PFSK-1 (cell line): ENCODE data around the gene NEIL1.

Source experiments
- FOXP2 ChIP-seq: optimal IDR thresholded peaks from 2 replicates; pipeline ENCODE3; 2011; ENCODE audit warnings: borderline replicate concordance, control low read depth, inconsistent platforms; ENCODE audit not compliant: insufficient read depth; ENCODE audit errors: extremely low read length, extremely low read depth
- POLR2AphosphoS5 ChIP-seq: IDR thresholded peaks from 2 replicates; pipeline ENCODE4 v1.6.1; 2012; ENCODE audit warnings: low read depth, mild to moderate bottlenecking, control low read depth, low read length, moderate library complexity
- REST ChIP-seq, 2 experiments: IDR thresholded peaks; 2 replicates each; pipeline versions ENCODE4 v1.6.1 to v1.8.0; 2011 to 2012; ENCODE audit warnings: low read depth in 2 of 2, low read length in 2 of 2, control low read depth in 1 of 2, inconsistent platforms in 1 of 2, mild to moderate bottlenecking in 1 of 2, moderate library complexity in 1 of 2; ENCODE audit not compliant: insufficient read depth in 1 of 2
- SIN3A ChIP-seq: IDR thresholded peaks from 2 replicates; pipeline ENCODE4 v1.6.1; 2012; ENCODE audit warnings: mild to moderate bottlenecking, low read length, moderate library complexity, borderline replicate concordance; ENCODE audit not compliant: insufficient read depth
- TAF1 ChIP-seq: IDR thresholded peaks from 2 replicates; pipeline ENCODE4 v1.6.1; 2012; ENCODE audit warnings: low read length, control low read depth, borderline replicate concordance; ENCODE audit not compliant: insufficient read depth

NEIL1 gene

GRCh38 chr15:75363786-75364185 is 16.9 kb downstream of the NEIL1 start:
- TF ChIP-seq POLR2AphosphoS5 (no peak), REST (IDR thresholded peaks at IDR 0.05; ENCODE audit: insufficient read depth in 1 of 2, low read depth in 2 of 2, low read length in 2 of 2) (no peak), TAF1 (no peak), FOXP2 (no peak), SIN3A (no peak)

GRCh38 chr15:75364881-75365280 is 18.0 kb downstream of the NEIL1 start:
- no peak for TF ChIP-seq REST (IDR thresholded peaks at IDR 0.05; ENCODE audit: insufficient read depth in 1 of 2, low read depth in 2 of 2, low read length in 2 of 2)
- no peak for TF ChIP-seq TAF1
- no peak for TF ChIP-seq SIN3A
- TF ChIP-seq FOXP2: no peak
- TF ChIP-seq POLR2AphosphoS5: no peak

GRCh38 chr15:75366163-75366562 is 19.3 kb downstream of the NEIL1 start:
- no peak for TF ChIP-seq TAF1
- TF ChIP-seq REST (IDR thresholded peaks at IDR 0.05; ENCODE audit: insufficient read depth in 1 of 2, low read depth in 2 of 2, low read length in 2 of 2): no peak
- TF ChIP-seq POLR2AphosphoS5: no peak
- TF ChIP-seq SIN3A: no peak
- TF ChIP-seq FOXP2: no peak

GRCh38 chr15:75367006-75367405 is 20.2 kb downstream of the NEIL1 start:
- TF ChIP-seq SIN3A (no peak), REST (IDR thresholded peaks at IDR 0.05; ENCODE audit: insufficient read depth in 1 of 2, low read depth in 2 of 2, low read length in 2 of 2) (no peak), POLR2AphosphoS5 (no peak), FOXP2 (no peak), TAF1 (no peak)

- TF ChIP-seq REST (IDR thresholded peaks at IDR 0.05; ENCODE audit: insufficient read depth in 1 of 2, low read depth in 2 of 2, low read length in 2 of 2) (no peak), SIN3A (no peak), POLR2AphosphoS5 (no peak), FOXP2 (no peak), TAF1 (no peak)
Measured at GRCh38 chr15:75367406-75367912, 20.6 kb downstream of the NEIL1 start.
